Thyroid gland (tissue), 4 donors: ENCODE measurements around the gene TRIM25. TPM values are rescaled to one million over a fixed set of nuclear protein-coding genes. Genes with fewer than 3 reads are reported as not detected.

Source experiments
- DNase-seq, 2 donors: peaks; one replicate each; pipeline ENCODE4 v3.0.0-alpha.2; 2019
- H3K27ac ChIP-seq, 3 donors: fragments of 200-600 bp; sonication (generic); 1 replicate in 2 of 3; 2 replicates in 1 of 3; pipeline ENCODE4 v1.5.1; 2016 to 2019; ENCODE audit warnings: mild to moderate bottlenecking in 1 of 3, moderate library complexity in 1 of 3
- H3K27me3 ChIP-seq: fragments of 200-600 bp; sonication (generic); one replicate; pipeline ENCODE4 v1.5.1; 2019
- H3K36me3 ChIP-seq, 2 donors: fragments of 200-600 bp; sonication (generic); one replicate each; pipeline ENCODE4 v1.5.1; 2016 to 2019
- H3K4me1 ChIP-seq, 2 donors: fragments of 200-600 bp; sonication (generic); one replicate each; pipeline ENCODE4 v1.5.1; 2017 to 2019
- H3K4me3 ChIP-seq, 3 donors: fragments of 200-600 bp; sonication (generic); replicated peaks in 1 of 3; 1 replicate in 2 of 3; 2 replicates in 1 of 3; pipeline ENCODE4 v1.5.1; 2016; ENCODE audit warnings: mild to moderate bottlenecking in 1 of 3
- H3K9me3 ChIP-seq: fragments of 200-600 bp; sonication (generic); one replicate; pipeline ENCODE4 v1.5.1; 2017
- POLR2A ChIP-seq, 2 donors: fragments of 450-650 bp; IDR thresholded peaks; one replicate each; pipeline ENCODE4 v1.6.1; 2017; ENCODE audit warnings: antibody characterized with exemption in 2 of 2, mild to moderate bottlenecking in 2 of 2, moderate library complexity in 1 of 2
- WGBS, 2 donors: methylation state at CpG; one replicate each; pipeline ENCODE4 v1.1.5; 2017; 5-methylcytosine and 5-hydroxymethylcytosine counted together
- intact Hi-C: fragments of 100-400 bp; cut with DNase I; formaldehyde crosslinking; loops from one replicate; pipeline ENCODE4 v1.15.1; 2023
- total RNA-seq, 4 donors: library from RNA; depleted of rRNA; stranded (reverse); fragments of >200 nt; gene quantifications; one replicate each; pipeline ENCODE4 v1.2.3, GENCODE V29; 2016
- TF ChIP-seq, protein P1 (sequence below), 6 experiments: fragments of 200-600 bp in 3 of 6; fragments of 450-650 bp in 3 of 6; sonication (generic) in 3 of 6; IDR thresholded peaks; one replicate each; pipeline ENCODE4 v1.5.1; 2016 to 2019; ENCODE audit warnings: antibody characterized with exemption in 6 of 6, mild to moderate bottlenecking in 2 of 6, inconsistent platforms in 1 of 6, moderate library complexity in 1 of 6

TRIM25 gene
- total RNA-seq, 4 donors from 2014 or later: 23.9 to 41.8 (median 32.7) TPM

DNA sequence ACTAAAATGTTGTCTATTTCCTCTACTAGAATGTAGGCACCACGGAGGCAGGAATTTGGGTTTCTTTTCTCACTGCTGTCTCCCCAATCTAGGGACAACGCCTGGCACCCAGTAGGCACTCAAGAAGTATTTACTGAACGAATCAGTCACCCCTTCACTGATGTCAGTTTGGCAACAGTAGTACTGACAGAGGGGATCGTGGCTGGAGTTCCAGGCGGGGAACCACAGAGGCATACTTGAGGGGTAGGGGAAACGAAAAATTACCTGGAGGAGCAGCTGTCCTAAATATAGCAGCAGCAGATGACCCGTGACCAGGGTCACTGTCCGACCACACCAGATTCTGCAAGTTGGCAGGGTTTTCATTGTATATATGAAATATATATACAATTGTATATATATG lies 33.3 kb downstream of the TRIM25 start:
- Histone ChIP-seq H3K36me3 (no peaks in the 10 kb centered on the region), H3K4me3 (no peak overlapping the region), H3K27me3 (no peaks in the 10 kb centered on the region), H3K4me1 (no peaks in the 10 kb centered on the region), H3K27ac (no peak overlapping the region), H3K9me3 (no peaks in the 10 kb centered on the region)
- no peak for TF ChIP-seq POLR2A (IDR thresholded peaks at IDR 0.05)
- TF ChIP-seq, protein P1, sequence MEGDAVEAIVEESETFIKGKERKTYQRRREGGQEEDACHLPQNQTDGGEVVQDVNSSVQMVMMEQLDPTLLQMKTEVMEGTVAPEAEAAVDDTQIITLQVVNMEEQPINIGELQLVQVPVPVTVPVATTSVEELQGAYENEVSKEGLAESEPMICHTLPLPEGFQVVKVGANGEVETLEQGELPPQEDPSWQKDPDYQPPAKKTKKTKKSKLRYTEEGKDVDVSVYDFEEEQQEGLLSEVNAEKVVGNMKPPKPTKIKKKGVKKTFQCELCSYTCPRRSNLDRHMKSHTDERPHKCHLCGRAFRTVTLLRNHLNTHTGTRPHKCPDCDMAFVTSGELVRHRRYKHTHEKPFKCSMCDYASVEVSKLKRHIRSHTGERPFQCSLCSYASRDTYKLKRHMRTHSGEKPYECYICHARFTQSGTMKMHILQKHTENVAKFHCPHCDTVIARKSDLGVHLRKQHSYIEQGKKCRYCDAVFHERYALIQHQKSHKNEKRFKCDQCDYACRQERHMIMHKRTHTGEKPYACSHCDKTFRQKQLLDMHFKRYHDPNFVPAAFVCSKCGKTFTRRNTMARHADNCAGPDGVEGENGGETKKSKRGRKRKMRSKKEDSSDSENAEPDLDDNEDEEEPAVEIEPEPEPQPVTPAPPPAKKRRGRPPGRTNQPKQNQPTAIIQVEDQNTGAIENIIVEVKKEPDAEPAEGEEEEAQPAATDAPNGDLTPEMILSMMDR (IDR thresholded peaks at IDR 0.05): no peak
- WGBS, 2 donors: 81% methylated on average over 8 of the region's 8 CpGs
- intact Hi-C loops: no loop called here
- no peak for DNase-seq

DNA sequence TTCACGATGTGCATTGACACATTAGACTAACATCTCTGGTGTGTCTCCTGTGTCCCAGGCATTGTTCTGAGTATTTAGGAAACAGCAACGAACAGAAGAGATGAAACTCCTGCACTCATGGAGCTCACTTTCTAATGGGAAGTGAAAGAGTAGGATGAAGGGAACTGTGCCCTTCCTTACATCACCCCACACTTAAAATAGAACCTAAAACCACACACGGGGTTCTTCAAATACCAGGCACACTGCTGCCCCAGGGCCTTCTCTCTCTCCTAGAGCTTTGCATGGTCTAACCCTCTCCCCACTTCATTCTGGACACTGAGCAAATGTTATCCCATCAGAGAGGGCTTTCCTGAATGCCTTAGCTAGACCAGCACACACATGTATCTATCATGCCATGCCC lies 33.7 kb downstream of the TRIM25 start:
- Histone ChIP-seq H3K27ac (no peak overlapping the region), H3K4me3 (no peak overlapping the region), H3K36me3 (no peaks in the 10 kb centered on the region), H3K9me3 (no peaks in the 10 kb centered on the region), H3K4me1 (no peaks in the 10 kb centered on the region), H3K27me3 (no peaks in the 10 kb centered on the region)
- WGBS, 2 donors: 67 to 85% methylated on average over 3 of the region's 3 CpGs
- intact Hi-C loops: no loop called here
- DNase-seq: no peak
- no peak for TF ChIP-seq POLR2A (IDR thresholded peaks at IDR 0.05)
- TF ChIP-seq, protein P1 (IDR thresholded peaks at IDR 0.05): no peak

DNA sequence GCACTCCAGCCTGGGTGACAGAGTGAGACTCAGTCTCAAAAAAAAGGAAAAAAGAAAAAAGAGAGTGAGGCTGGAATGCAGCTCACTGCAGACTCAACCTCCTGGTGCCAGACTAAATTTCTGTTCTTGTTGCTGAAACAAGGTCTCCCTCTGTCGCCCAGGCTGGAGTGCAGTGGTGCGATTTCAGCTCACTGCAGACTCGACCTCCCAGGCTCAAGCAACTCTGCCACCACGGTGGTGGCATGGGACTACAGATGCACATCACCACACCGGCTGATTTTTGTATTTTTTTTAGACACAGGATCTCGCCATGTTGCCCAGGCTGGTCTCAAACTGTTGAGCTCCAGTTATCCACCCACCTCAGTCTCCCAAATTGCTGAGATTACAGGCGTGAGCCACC lies 34.6 kb downstream of the TRIM25 start:
- WGBS, 2 donors: 90 to 93% methylated on average over 7 of the region's 7 CpGs
- intact Hi-C loops: no loop called here
- no peak for TF ChIP-seq POLR2A (IDR thresholded peaks at IDR 0.05)
- TF ChIP-seq, protein P1 (IDR thresholded peaks at IDR 0.05): no peak

DNA sequence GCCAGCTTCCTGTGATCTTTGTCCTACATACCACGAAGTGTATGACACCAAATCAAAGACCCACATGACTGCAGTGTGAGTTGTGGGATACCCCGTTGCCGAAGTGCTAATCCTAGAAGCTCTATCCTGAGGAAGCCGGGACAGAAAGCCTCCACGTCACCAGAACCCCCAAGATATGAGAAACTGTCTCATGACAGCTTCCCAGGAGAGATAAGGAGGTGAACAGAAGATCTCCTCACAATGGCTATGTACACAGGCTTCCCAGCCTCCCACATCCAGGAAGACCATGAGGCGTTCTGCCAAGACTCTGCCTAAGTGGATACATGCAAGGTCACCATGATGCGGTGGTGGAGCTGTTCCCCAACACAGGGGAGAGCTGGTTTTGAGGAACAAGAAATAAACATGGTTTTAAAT lies 37.1 kb downstream of the TRIM25 start:
- 77 to 79% methylated on average over 7 of the region's 7 CpGs for WGBS, 2 donors
- no peak for TF ChIP-seq POLR2A (IDR thresholded peaks at IDR 0.05)
- TF ChIP-seq, protein P1 (IDR thresholded peaks at IDR 0.05): no peak
- Histone ChIP-seq H3K27ac (no peak overlapping the region), H3K9me3 (no peaks in the 10 kb centered on the region), H3K27me3 (no peaks in the 10 kb centered on the region), H3K4me3 (no peak overlapping the region), H3K36me3 (no peaks in the 10 kb centered on the region), H3K4me1 (no peaks in the 10 kb centered on the region)
- DNase-seq: no peak
- intact Hi-C loops: no loop called here

More for the DNA sequence above, 34.6 kb downstream of the TRIM25 start:
- Histone ChIP-seq H3K9me3 (no peaks in the 10 kb centered on the region), H3K27me3 (no peaks in the 10 kb centered on the region), H3K4me3 (no peak overlapping the region), H3K4me1 (no peaks in the 10 kb centered on the region), H3K36me3 (no peaks in the 10 kb centered on the region), H3K27ac (no peak overlapping the region)
- no peak for DNase-seq

DNA sequence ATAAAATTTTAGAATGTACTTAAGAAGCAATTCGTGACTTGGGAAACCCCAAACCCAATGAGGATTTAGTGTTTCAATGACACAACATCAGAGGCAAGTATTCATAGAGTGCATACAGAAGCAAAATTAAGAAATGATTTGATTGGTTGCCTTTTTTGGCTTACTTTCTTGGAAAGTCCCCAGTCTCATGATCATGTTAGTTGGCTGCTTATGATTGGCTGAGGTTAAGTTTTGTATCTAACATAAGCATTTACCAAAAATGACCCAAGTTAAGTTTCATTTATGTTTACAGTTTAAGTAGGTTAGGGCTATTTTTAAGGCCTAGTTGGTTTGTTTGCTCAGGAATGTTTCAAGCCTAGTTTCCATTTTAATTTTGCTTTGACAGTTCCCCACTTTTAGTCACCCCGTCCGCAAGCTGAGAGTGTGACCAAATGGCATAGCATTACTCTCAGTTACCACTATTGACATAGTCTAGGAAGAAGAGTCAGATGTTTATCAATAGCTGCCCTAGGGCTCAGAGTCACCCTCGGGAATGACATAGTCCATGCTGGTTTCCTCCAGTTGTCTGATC lies 43.7 kb downstream of the TRIM25 start:
- no peaks in the 10 kb centered on the region for H3K36me3 ChIP-seq
- peaks cover 0 to 9% of the 10 kb centered on the region in 2 donors for H3K4me1 ChIP-seq
- intact Hi-C loops: no loop called here
- H3K27ac ChIP-seq: no peak overlapping the region
- H3K27me3 ChIP-seq: no peaks in the 10 kb centered on the region
- DNase-seq: no peak
- TF ChIP-seq, protein P1 (IDR thresholded peaks at IDR 0.05): no peak
- TF ChIP-seq POLR2A (IDR thresholded peaks at IDR 0.05): no peak
- WGBS, 2 donors: 84 to 86% methylated on average over 4 of the region's 4 CpGs
- H3K9me3 ChIP-seq: no peaks in the 10 kb centered on the region
- H3K4me3 ChIP-seq: no peak overlapping the region
